Measurements from ENCODE around the gene NSUN4. TPM values are rescaled to one million over a fixed set of nuclear protein-coding genes. Genes with fewer than 3 reads are reported as not detected.
A peak's percentile ranks its signal among the peaks of the same experiment; 100 is the strongest.
"Not testable (repeated sequence)": the region's sequence is repeated elsewhere in the genome, so short reads cannot be mapped to it uniquely, and the experiment has no call there.

The NSUN4 gene
- total RNA-seq, 1 experiment from 2014 or later = 22.3 TPM

DNA sequence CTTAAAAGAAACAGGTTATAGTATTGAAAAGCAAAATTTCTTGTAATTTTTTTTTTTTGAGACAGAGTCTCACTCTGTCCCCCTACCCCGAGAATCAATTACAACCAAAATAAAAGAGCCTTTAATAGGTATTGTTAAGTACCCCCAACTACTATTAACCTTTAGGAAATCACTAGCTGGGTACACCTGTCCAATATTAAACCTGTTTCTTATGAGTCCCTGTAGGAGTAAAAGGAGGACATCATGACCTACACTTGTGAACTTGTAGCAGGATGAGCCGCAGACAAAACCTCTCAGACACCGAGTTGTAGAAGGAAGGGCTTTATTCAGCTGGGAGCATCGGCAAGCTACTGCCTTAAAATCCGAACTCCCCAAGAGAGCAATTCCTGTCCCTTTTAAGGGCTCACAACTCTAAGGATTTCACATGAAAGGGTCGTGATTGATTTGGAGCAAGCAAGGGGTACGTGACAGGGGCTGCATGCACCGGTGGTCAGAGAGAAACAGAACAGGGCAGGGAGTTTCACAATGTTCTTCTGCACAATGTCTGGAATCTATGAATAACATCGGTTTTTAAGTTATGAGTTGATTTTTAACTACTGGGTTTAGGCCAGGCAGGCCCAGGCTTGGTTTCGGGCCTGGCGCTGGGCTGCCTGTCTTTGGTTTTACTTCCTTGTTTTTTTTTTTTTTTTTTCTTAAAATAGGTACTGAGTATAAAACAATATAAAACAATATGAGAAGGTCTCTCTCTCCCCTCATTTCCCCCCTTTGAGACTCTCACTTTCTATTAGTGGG lies 15.1 kb upstream of the NSUN4 start:
- not testable (repeated sequence) for DNase-seq (ENCODE audit: low read depth)

DNA sequence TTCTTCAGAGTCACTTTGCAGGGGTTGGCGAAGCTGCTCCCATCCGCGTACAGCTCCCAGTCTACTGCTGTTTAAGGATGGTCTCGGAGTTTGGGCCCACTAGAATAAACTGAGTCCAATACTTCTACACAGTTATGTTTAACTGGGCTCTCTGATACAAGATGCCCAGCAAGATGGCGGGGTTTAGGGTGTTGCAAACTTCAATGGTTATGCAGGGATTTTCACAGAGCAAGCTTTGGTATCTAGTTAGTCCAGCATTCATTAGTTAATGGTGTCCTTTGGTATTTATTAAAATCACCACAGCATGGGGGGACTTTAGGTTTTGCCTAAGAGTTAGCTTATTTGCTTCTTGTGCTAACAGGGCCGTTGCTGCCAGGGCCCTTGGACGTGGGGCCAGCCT lies 12.4 kb upstream of the NSUN4 start:
- not testable (repeated sequence) for DNase-seq (ENCODE audit: low read depth)

- not testable (repeated sequence) for DNase-seq (ENCODE audit: low read depth)
Observed at GRCh38 chr1:46329807-46330206, 10.8 kb upstream of the NSUN4 start.

DNA sequence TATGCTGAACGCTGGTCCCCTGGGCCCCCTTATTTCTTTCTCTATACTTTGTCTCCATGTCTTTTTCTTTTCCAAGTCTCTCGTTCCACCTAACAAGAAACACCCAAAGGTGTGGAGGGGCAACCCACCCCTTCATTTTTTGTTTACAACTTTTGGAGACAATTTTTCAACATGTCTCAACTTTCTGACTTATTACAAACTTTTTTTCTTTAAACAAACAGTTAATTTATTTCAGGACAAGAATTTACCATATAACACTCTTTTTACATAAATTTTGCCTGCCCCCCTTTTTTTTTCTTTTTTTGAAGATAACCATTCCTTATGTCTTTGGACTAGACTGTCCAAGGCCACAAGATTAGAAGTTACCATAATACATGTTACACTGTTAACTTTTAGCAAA lies 10.2 kb upstream of the NSUN4 start:
- not testable (repeated sequence) for DNase-seq (ENCODE audit: low read depth)

DNA sequence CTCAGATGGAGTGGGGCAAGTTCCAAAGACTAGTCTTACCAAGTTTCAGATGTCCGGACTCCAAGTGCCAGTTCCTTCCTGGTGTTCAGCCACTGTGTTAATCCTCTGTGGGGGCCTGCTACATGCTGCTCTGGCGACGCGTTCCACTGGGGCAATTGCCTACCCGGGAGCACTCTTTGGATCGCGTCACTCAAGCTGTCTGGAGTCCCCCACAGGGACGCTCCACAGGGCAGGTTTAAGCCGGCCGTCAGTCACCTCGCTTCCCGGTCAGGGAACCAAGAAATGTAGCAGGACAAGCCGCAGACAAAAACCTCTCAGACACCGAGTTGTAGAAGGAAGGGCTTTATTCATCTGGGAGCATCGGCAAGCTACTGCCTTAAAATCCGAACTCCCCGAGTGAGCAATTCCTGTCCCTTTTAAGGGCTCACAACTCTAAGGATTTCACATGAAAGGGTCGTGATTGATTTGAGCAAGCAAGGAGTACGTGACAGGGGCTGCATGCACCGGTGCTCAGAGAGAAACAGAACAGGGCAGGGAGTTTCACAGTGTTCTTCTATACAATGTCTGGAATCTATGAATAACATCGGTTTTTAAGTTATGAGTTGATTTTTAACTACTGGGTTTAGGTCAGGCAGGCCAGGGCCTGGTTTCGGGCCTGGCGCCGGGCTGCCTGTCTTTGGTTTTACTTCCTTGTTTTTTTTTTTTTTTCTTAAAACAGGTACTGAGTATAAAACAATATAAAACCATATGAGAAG lies 8.6 kb upstream of the NSUN4 start:
- DNase-seq (ENCODE audit: low read depth) = not testable (repeated sequence)

DNA sequence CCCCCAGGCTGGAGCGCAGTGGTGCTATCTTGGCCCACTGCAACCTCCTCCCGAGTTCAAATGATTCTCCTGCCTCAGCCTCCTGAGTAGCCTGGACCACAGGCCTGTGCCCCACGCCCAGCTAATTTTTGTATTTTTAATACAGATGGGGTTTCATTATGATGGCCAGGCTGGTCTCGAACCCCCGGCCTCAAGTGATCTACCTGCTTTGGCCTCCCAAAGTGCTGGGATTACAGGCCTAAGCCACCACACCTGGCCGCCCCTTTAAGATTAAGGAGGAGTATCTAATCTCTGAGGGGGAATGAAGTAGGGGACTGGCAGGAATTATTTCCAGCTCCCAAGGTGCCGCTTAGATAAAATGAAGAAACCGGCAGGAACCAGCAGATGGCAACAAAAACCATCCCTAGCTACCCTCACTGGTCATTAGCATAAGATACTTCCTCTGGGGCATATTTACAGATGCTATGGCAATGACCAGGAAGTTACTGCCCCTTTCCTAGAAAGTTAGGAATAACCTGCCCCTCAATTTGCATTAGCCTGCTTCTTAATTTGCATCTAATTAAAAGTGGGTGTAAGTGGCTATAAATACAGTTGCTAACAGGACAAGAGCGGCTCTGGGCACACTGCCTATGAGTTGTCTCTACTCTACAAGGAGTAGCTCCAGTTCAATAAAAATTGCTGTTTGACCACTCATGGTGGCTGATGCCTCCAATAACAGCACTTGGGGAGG lies 7.1 kb upstream of the NSUN4 start:
- DNase-seq (ENCODE audit: low read depth) = no peak

- no peak for DNase-seq (ENCODE audit: low read depth)
Observed at GRCh38 chr1:46334030-46334384, 6.6 kb upstream of the NSUN4 start.

GRCh38 chr1:46335081-46335480 lies 5.5 kb upstream of the NSUN4 start:
- no peak for DNase-seq (ENCODE audit: low read depth)

GRCh38 chr1:46337409-46337808 lies 3.2 kb upstream of the NSUN4 start:
- DNase-seq (ENCODE audit: low read depth) = not testable (repeated sequence)

- no peak for DNase-seq (ENCODE audit: low read depth)
Observed at GRCh38 chr1:46341222-46342083, 846 bp downstream of the NSUN4 start.

GRCh38 chr1:46342084-46342656 lies 1.6 kb downstream of the NSUN4 start:
- DNase-seq (ENCODE audit: low read depth) = peak; percentile 35

GRCh38 chr1:46342677-46343350 lies 2.2 kb downstream of the NSUN4 start:
- no peak for DNase-seq (ENCODE audit: low read depth)

GRCh38 chr1:46343351-46343695 lies 2.7 kb downstream of the NSUN4 start:
- DNase-seq (ENCODE audit: low read depth) = no peak

GRCh38 chr1:46343705-46344104 lies 3.1 kb downstream of the NSUN4 start:
- no peak for DNase-seq (ENCODE audit: low read depth)

- no peak for DNase-seq (ENCODE audit: low read depth)
Observed at GRCh38 chr1:46344481-46344880, 3.9 kb downstream of the NSUN4 start.

DNA sequence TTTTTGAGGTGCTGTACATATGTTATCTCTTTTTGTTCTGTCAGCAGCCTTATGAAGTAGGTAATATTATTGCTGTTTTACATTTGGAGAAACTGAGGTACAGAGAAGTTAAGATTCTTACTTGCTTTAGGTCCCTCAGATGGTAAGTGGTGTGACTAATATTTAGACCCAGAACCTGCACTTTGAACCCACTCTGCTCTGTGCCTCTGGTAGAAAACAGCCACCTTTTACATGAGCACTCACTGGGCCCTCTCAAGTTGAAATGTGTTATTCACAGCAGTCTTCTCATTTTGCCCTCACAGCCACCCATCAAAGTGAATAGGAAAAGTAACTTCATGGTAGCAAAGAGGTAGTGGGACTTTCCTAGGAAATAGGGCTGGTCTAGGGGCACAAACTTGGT lies 4.7 kb downstream of the NSUN4 start:
- DNase-seq (ENCODE audit: low read depth) = no peak

GRCh38 chr1:46352363-46352762 lies 11.8 kb downstream of the NSUN4 start:
- no peak for DNase-seq (ENCODE audit: low read depth)

GRCh38 chr1:46355920-46356319 lies 15.3 kb downstream of the NSUN4 start:
- not testable (repeated sequence) for DNase-seq (ENCODE audit: low read depth)

DNA sequence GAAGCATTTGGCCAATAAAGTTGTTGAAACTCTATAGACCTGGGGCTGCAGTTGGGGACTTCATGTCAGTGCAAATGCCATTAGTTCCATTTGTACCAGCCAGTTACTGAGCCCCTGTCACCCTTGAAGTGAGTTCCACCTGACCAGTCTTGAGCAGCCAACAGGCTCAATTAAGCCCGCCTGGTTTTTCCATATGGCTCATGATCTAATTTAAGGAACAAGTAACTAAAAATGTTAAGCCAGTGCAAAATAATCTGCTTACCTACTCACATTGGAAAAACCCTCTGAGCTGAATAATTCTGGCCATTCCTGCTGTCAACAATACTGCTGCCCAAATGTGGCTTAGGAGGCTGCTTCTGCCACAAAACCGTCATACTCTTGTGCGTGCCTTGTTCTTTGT lies 21.6 kb downstream of the NSUN4 start:
- no peak for DNase-seq (ENCODE audit: low read depth)

DNA sequence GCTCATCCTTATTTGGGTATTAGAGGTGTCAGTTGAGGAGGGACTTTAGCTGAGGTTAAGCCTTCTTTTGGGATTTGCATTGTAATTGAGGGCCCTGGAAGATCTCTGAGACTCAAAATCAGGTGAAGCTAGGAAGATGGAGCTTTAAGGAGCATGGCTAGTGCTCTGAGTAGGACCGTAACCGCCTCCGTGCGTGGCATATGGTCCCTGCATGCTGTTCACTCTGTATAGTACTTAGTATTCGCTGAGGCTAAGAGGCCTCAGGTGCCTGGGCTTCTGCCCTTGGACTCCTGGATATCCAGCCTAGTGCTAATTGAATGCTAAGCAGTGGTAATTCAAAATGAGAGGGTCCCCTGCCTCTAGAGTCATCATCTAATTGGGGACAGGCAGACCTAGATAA lies 22.5 kb downstream of the NSUN4 start:
- DNase-seq (ENCODE audit: low read depth) = no peak

- no peak for DNase-seq (ENCODE audit: low read depth)
Observed at GRCh38 chr1:46364612-46365011, 24.0 kb downstream of the NSUN4 start.
